RWPE2 (cell line): ENCODE results near the gene S100A4.

Source experiments
- ATAC-seq: fragments of 200-7000 bp; cut with Tn5 transposase; 3 replicates; pipeline ENCODE4 v1.9.1; 2021; ENCODE audit warnings: low read depth
- DNase-seq: peaks from one replicate; pipeline ENCODE4 v3.0.0-alpha.2; 2020; ENCODE audit warnings: low spot score
- H3K27ac ChIP-seq: fragments of 450-650 bp; 2 replicates; pipeline ENCODE4 v1.5.1; 2017; ENCODE audit warnings: mild to moderate bottlenecking; ENCODE audit not compliant: poor library complexity, severe bottlenecking
- H3K27me3 ChIP-seq: fragments of 250-450 bp; sonication (Bioruptor Pico); 2 replicates; pipeline ENCODE4 v1.5.1; 2021; ENCODE audit warnings: mild to moderate bottlenecking, moderate library complexity; ENCODE audit not compliant: insufficient read depth, poor library complexity, severe bottlenecking
- H3K36me3 ChIP-seq: fragments of 250-450 bp; sonication (Bioruptor Pico); 2 replicates; pipeline ENCODE4 v1.5.1; 2020; ENCODE audit warnings: low read depth, mild to moderate bottlenecking, moderate library complexity
- H3K4me1 ChIP-seq: fragments of 250-450 bp; sonication (Bioruptor Pico); 2 replicates; pipeline ENCODE4 v1.5.1; 2021; ENCODE audit warnings: mild to moderate bottlenecking, moderate library complexity; ENCODE audit not compliant: insufficient read depth, poor library complexity, severe bottlenecking
- H3K4me3 ChIP-seq: fragments of 250-450 bp; sonication (Bioruptor Pico); 2 replicates; pipeline ENCODE4 v1.5.1; 2021; ENCODE audit warnings: mild to moderate bottlenecking, moderate library complexity; ENCODE audit not compliant: severe bottlenecking
- H3K9me3 ChIP-seq: fragments of 250-450 bp; sonication (Bioruptor Pico); 2 replicates; pipeline ENCODE4 v1.5.1; 2021; ENCODE audit warnings: mild to moderate bottlenecking, moderate library complexity; ENCODE audit not compliant: severe bottlenecking
- CTCF ChIP-seq: fragments of 450-650 bp; IDR thresholded peaks from one replicate; pipeline ENCODE4 v1.5.1; 2017; ENCODE audit warnings: mild to moderate bottlenecking, moderate library complexity; ENCODE audit not compliant: poor library complexity, severe bottlenecking

The S100A4 gene

GRCh38 chr1:153539395-153540093, 6.1 kb downstream of the S100A4 start:
- peak; percentile 15 for DNase-seq
- H3K4me3 ChIP-seq: no peak overlapping the region
- H3K4me1 ChIP-seq: peaks cover 18% of the 10 kb centered on the region
- no peak overlapping the region for H3K27ac ChIP-seq
- TF ChIP-seq CTCF: no peak
- ATAC-seq: no peak
- H3K9me3 ChIP-seq: no peaks in the 10 kb centered on the region
- peaks cover 10% of the 10 kb centered on the region for H3K36me3 ChIP-seq
- H3K27me3 ChIP-seq: no peaks in the 10 kb centered on the region

GRCh38 chr1:153538315-153538821, 7.2 kb downstream of the S100A4 start:
- Histone ChIP-seq H3K9me3 (no peaks in the 10 kb centered on the region), H3K36me3 (peaks cover 17% of the 10 kb centered on the region), H3K27ac (peak overlapping the region; percentile 96), H3K4me1 (peaks cover 17% of the 10 kb centered on the region), H3K27me3 (no peaks in the 10 kb centered on the region), H3K4me3 (no peak overlapping the region)
- no peak for TF ChIP-seq CTCF
- ATAC-seq (no peak), DNase-seq (peak; percentile 41)

GRCh38 chr1:153537376-153537730, 8.3 kb downstream of the S100A4 start:
- Histone ChIP-seq H3K4me3 (no peak overlapping the region), H3K36me3 (peaks cover 17% of the 10 kb centered on the region), H3K27ac (peak overlapping the region; percentile 96), H3K9me3 (no peaks in the 10 kb centered on the region), H3K4me1 (peaks cover 28% of the 10 kb centered on the region), H3K27me3 (no peaks in the 10 kb centered on the region)
- DNase-seq (no peak), ATAC-seq (no peak)
- no peak for TF ChIP-seq CTCF

GRCh38 chr1:153536671-153537375, 8.8 kb downstream of the S100A4 start:
- peaks cover 17% of the 10 kb centered on the region for H3K36me3 ChIP-seq

More at GRCh38 chr1:153536671-153537375, 8.8 kb downstream of the S100A4 start:
- DNase-seq (peak; percentile 85), ATAC-seq (peak; percentile 39)
- Histone ChIP-seq H3K4me1 (peaks cover 31% of the 10 kb centered on the region), H3K9me3 (no peaks in the 10 kb centered on the region), H3K27me3 (no peaks in the 10 kb centered on the region), H3K27ac (peak overlapping the region; percentile 96), H3K4me3 (peak overlapping the region; percentile 73)
- TF ChIP-seq CTCF: no peak
